ENCODE data around the gene FAM240A. TPM values are rescaled to one million over a fixed set of nuclear protein-coding genes. Genes with fewer than 3 reads are reported as not detected.

FAM240A gene
- total RNA-seq, 2 experiments from 2014 or later, result not detected

GRCh38 chr3:46619845-46620778, 7.8 kb downstream of the FAM240A start:
- ChIA-PET CTCF (interaction anchor here (0.7 to 2.2 kb wide), 3 partner anchors 8 to 132 kb away, joined by 3 to 6 read pairs (median 3); no protein-coding TSS in a partner anchor), POLR2A (no interaction called here)

- POLR2A ChIA-PET, result no interaction called here
- CTCF ChIA-PET, result no interaction called here
Observed at GRCh38 chr3:46624533-46624932, 12.2 kb downstream of the FAM240A start.

- ChIA-PET POLR2A (no interaction called here), CTCF (no interaction called here)
Observed at GRCh38 chr3:46624975-46625490, 12.7 kb downstream of the FAM240A start.

GRCh38 chr3:46626039-46626438, 13.7 kb downstream of the FAM240A start:
- POLR2A ChIA-PET, result no interaction called here

GRCh38 chr3:46627078-46627477, 14.8 kb downstream of the FAM240A start:
- ChIA-PET POLR2A (no interaction called here), CTCF (interaction anchor here (7.5 kb wide), 1 partner anchor 139 kb away, joined by 72 read pairs; no protein-coding TSS in a partner anchor)

More at GRCh38 chr3:46626039-46626438, 13.7 kb downstream of the FAM240A start:
- CTCF ChIA-PET, result no interaction called here

GRCh38 chr3:46628901-46629369, 16.6 kb downstream of the FAM240A start:
- ChIA-PET POLR2A (no interaction called here), CTCF (interaction anchor here (0.6 to 7.5 kb wide), 8 partner anchors 129 to 996 kb away, joined by 3 to 72 read pairs (median 4); partner anchors contain the start of genes CCR5AS and CCRL2)

GRCh38 chr3:46629551-46630517, 17.5 kb downstream of the FAM240A start:
- CTCF ChIA-PET, result interaction anchor here (0.6 to 7.5 kb wide), 11 partner anchors 9 to 995 kb away, joined by 3 to 72 read pairs (median 4); partner anchors contain the start of genes CCR5AS and CCRL2
- POLR2A ChIA-PET, result no interaction called here

GRCh38 chr3:46632792-46633191, 20.5 kb downstream of the FAM240A start:
- CTCF ChIA-PET, result interaction anchor here (7.5 kb wide), 1 partner anchor 144 kb away, joined by 72 read pairs; no protein-coding TSS in a partner anchor
- POLR2A ChIA-PET, result no interaction called here

- POLR2A ChIA-PET, result no interaction called here
- CTCF ChIA-PET, result no interaction called here
Observed at GRCh38 chr3:46634856-46635255, 22.5 kb downstream of the FAM240A start.

- ChIA-PET POLR2A (no interaction called here), CTCF (interaction anchor here (1.2 to 1.3 kb wide), 2 partner anchors 9 to 150 kb away, joined by 4 to 5 read pairs; no protein-coding TSS in a partner anchor)
Observed at GRCh38 chr3:46639221-46639620, 26.9 kb downstream of the FAM240A start.

GRCh38 chr3:46640927-46641326, 28.6 kb downstream of the FAM240A start:
- ChIA-PET POLR2A (no interaction called here), CTCF (interaction anchor here (0.7 to 1.2 kb wide), 3 partner anchors 10 to 226 kb away, joined by 3 to 5 read pairs (median 4); no protein-coding TSS in a partner anchor)

GRCh38 chr3:46642971-46643370, 30.6 kb downstream of the FAM240A start:
- ChIA-PET CTCF (no interaction called here), POLR2A (no interaction called here)

- ChIA-PET CTCF (no interaction called here), POLR2A (no interaction called here)
Observed at GRCh38 chr3:46643701-46644100, 31.4 kb downstream of the FAM240A start.

- POLR2A ChIA-PET, result no interaction called here
- CTCF ChIA-PET, result no interaction called here
Observed at GRCh38 chr3:46646700-46647099, 34.4 kb downstream of the FAM240A start.

- POLR2A ChIA-PET, result no interaction called here
- CTCF ChIA-PET, result no interaction called here
Observed at GRCh38 chr3:46648096-46648495, 35.8 kb downstream of the FAM240A start.

GRCh38 chr3:46649436-46649835, 37.1 kb downstream of the FAM240A start:
- ChIA-PET CTCF (no interaction called here), POLR2A (no interaction called here)

- ChIA-PET POLR2A (no interaction called here), CTCF (no interaction called here)
Observed at GRCh38 chr3:46651084-46651483, 38.8 kb downstream of the FAM240A start.

GRCh38 chr3:46655271-46655670, 42.9 kb downstream of the FAM240A start:
- ChIA-PET POLR2A (no interaction called here), CTCF (no interaction called here)

GRCh38 chr3:46656778-46657556, 44.6 kb downstream of the FAM240A start:
- ChIA-PET POLR2A (no interaction called here), CTCF (no interaction called here)
